Large intestine (tissue), 3 donors: ENCODE measurements around the gene INSR. TPM values are rescaled to one million over a fixed set of nuclear protein-coding genes. Genes with fewer than 3 reads are reported as not detected.

ENCODE experiments used
- DNase-seq, 2 donors: peaks; one replicate each; pipeline versions ENCODE4 v3.0.0 to v3.0.0-alpha.2; 2013
- H3K27ac ChIP-seq: one replicate; pipeline ENCODE4 v1.5.1; 2013; ENCODE audit warnings: low read length
- H3K27me3 ChIP-seq: 2 replicates; pipeline ENCODE4 v1.6.1; 2013; ENCODE audit warnings: low read length; ENCODE audit not compliant: control insufficient read depth, insufficient read depth
- H3K36me3 ChIP-seq: 2 replicates; pipeline ENCODE4 v1.6.1; 2013; ENCODE audit warnings: low read length; ENCODE audit not compliant: control insufficient read depth, insufficient read depth
- H3K4me1 ChIP-seq: one replicate; pipeline ENCODE4 v1.6.1; 2013; ENCODE audit warnings: low read length; ENCODE audit not compliant: control insufficient read depth, insufficient read depth
- H3K4me3 ChIP-seq: one replicate; pipeline ENCODE4 v1.5.1; 2013; ENCODE audit warnings: low read length
- H3K9me3 ChIP-seq: one replicate; pipeline ENCODE4 v1.6.1; 2013; ENCODE audit warnings: mild to moderate bottlenecking, low read depth, low read length, moderate library complexity; ENCODE audit not compliant: control insufficient read depth
- WGBS: methylation state at CpG from one replicate; pipeline ENCODE4 v1.1.5; 2013; ENCODE audit warnings: low lambda C conversion rate; ENCODE audit not compliant: insufficient coverage; 5-methylcytosine and 5-hydroxymethylcytosine counted together
- polyA plus RNA-seq: library from polyadenylated mRNA; unstranded; fragments of 120-200 nt; gene quantifications from one replicate; pipeline ENCODE4 v1.2.1, GENCODE V29; 2013

The INSR gene
- polyA plus RNA-seq, 1 donor: 27.7 TPM

- Histone ChIP-seq H3K27ac (no peak overlapping the region), H3K9me3 (peaks cover 15% of the 10 kb centered on the region), H3K36me3 (peaks cover 67% of the 10 kb centered on the region), H3K4me1 (no peaks in the 10 kb centered on the region), H3K27me3 (no peaks in the 10 kb centered on the region), H3K4me3 (no peak overlapping the region)
- no peak for DNase-seq
- no CpG with 5 or more reads among the region's 16 CpGs for WGBS
Observed at GRCh38 chr19:7122701-7123100, 171.5 kb downstream of the INSR start.

- Histone ChIP-seq H3K36me3 (peaks cover 61% of the 10 kb centered on the region), H3K27ac (no peak overlapping the region), H3K4me1 (no peaks in the 10 kb centered on the region), H3K4me3 (no peak overlapping the region), H3K9me3 (peaks cover 3% of the 10 kb centered on the region), H3K27me3 (no peaks in the 10 kb centered on the region)
- DNase-seq: no peak
- 100% methylated on average over 1 of the region's 10 CpGs for WGBS
Observed at GRCh38 chr19:7120499-7120898, 173.7 kb downstream of the INSR start.

GRCh38 chr19:7119582-7119981, 174.6 kb downstream of the INSR start:
- H3K4me1 ChIP-seq: no peaks in the 10 kb centered on the region
- H3K4me3 ChIP-seq: no peak overlapping the region
- no peak overlapping the region for H3K27ac ChIP-seq
- H3K9me3 ChIP-seq: no peaks in the 10 kb centered on the region
- DNase-seq: no peak
- WGBS: no CpG with 5 or more reads among the region's 14 CpGs
- peaks cover 59% of the 10 kb centered on the region for H3K36me3 ChIP-seq
- H3K27me3 ChIP-seq: no peaks in the 10 kb centered on the region

- Histone ChIP-seq H3K27ac (no peak overlapping the region), H3K27me3 (no peaks in the 10 kb centered on the region), H3K36me3 (peaks cover 50% of the 10 kb centered on the region), H3K4me1 (no peaks in the 10 kb centered on the region), H3K9me3 (no peaks in the 10 kb centered on the region), H3K4me3 (no peak overlapping the region)
- no peak for DNase-seq
- no CpG with 5 or more reads among the region's 11 CpGs for WGBS
Observed at GRCh38 chr19:7117248-7117647, 177.0 kb downstream of the INSR start.

- WGBS: 100% methylated on average over 2 of the region's 6 CpGs
- Histone ChIP-seq H3K27ac (no peak overlapping the region), H3K4me3 (no peak overlapping the region), H3K36me3 (peaks cover 39% of the 10 kb centered on the region), H3K4me1 (no peaks in the 10 kb centered on the region), H3K9me3 (no peaks in the 10 kb centered on the region), H3K27me3 (no peaks in the 10 kb centered on the region)
- no peak for DNase-seq
Observed at GRCh38 chr19:7115721-7116120, 178.5 kb downstream of the INSR start.

- no CpG with 5 or more reads among the region's 1 CpG for WGBS
Observed at GRCh38 chr19:7113233-7113632, 181.0 kb downstream of the INSR start.

GRCh38 chr19:7112675-7113074, 181.5 kb downstream of the INSR start:
- no peaks in the 10 kb centered on the region for H3K27me3 ChIP-seq
- no CpG with 5 or more reads among the region's 4 CpGs for WGBS
- no peak overlapping the region for H3K27ac ChIP-seq
- no peaks in the 10 kb centered on the region for H3K4me1 ChIP-seq
- no peak for DNase-seq
- no peaks in the 10 kb centered on the region for H3K9me3 ChIP-seq
- H3K4me3 ChIP-seq: no peak overlapping the region
- peaks cover 21% of the 10 kb centered on the region for H3K36me3 ChIP-seq

More at GRCh38 chr19:7113233-7113632, 181.0 kb downstream of the INSR start:
- Histone ChIP-seq H3K9me3 (no peaks in the 10 kb centered on the region), H3K4me1 (no peaks in the 10 kb centered on the region), H3K36me3 (peaks cover 23% of the 10 kb centered on the region), H3K4me3 (no peak overlapping the region), H3K27ac (no peak overlapping the region), H3K27me3 (no peaks in the 10 kb centered on the region)
- DNase-seq: no peak

GRCh38 chr19:7109678-7110289, 184.4 kb downstream of the INSR start:
- no CpG with 5 or more reads among the region's 8 CpGs for WGBS
- Histone ChIP-seq H3K4me1 (no peaks in the 10 kb centered on the region), H3K36me3 (no peaks in the 10 kb centered on the region), H3K27ac (no peak overlapping the region), H3K4me3 (no peak overlapping the region), H3K9me3 (no peaks in the 10 kb centered on the region), H3K27me3 (no peaks in the 10 kb centered on the region)
- no peak for DNase-seq

- no peak for DNase-seq
- no peaks in the 10 kb centered on the region for H3K4me1 ChIP-seq
- no peaks in the 10 kb centered on the region for H3K27me3 ChIP-seq
- H3K4me3 ChIP-seq: no peak overlapping the region
- H3K36me3 ChIP-seq: no peaks in the 10 kb centered on the region
- no peak overlapping the region for H3K27ac ChIP-seq
- 83% methylated on average over 10 of the region's 10 CpGs for WGBS
- H3K9me3 ChIP-seq: no peaks in the 10 kb centered on the region
Observed at GRCh38 chr19:7106711-7107657, 187.2 kb downstream of the INSR start.

- H3K27ac ChIP-seq: no peak overlapping the region
- DNase-seq: no peak
Observed at GRCh38 chr19:7104747-7105447, 189.3 kb downstream of the INSR start.

More at GRCh38 chr19:7104747-7105447, 189.3 kb downstream of the INSR start:
- H3K27me3 ChIP-seq: no peaks in the 10 kb centered on the region
- peaks cover 15% of the 10 kb centered on the region for H3K4me1 ChIP-seq
- H3K9me3 ChIP-seq: no peaks in the 10 kb centered on the region
- no peaks in the 10 kb centered on the region for H3K36me3 ChIP-seq
- H3K4me3 ChIP-seq: no peak overlapping the region
